CD1c-positive myeloid dendritic cell (primary cell): ENCODE results near the gene GNAQ.
"Not testable (repeated sequence)": the region's sequence is repeated elsewhere in the genome, so short reads cannot be mapped to it uniquely, and the experiment has no call there.

Experiments
- DNase-seq: peaks from one replicate; pipeline ENCODE4 v3.0.0-alpha.2; 2016; ENCODE audit errors: extremely low spot score

The GNAQ gene

GRCh38 chr9:77697238-77697984 lies 334.2 kb downstream of the GNAQ start:
- DNase-seq, result no peak

- DNase-seq, result not testable (repeated sequence)
Observed at GRCh38 chr9:77690723-77691122, 340.9 kb downstream of the GNAQ start.

GRCh38 chr9:77690119-77690518 lies 341.5 kb downstream of the GNAQ start:
- not testable (repeated sequence) for DNase-seq

- not testable (repeated sequence) for DNase-seq
Observed at GRCh38 chr9:77687737-77688136, 343.9 kb downstream of the GNAQ start.

GRCh38 chr9:77680581-77680980 lies 351.0 kb downstream of the GNAQ start:
- DNase-seq, result no peak

GRCh38 chr9:77679661-77680368 lies 351.8 kb downstream of the GNAQ start:
- DNase-seq, result no peak

- peak; percentile 35 for DNase-seq
Observed at GRCh38 chr9:77679088-77679487, 352.5 kb downstream of the GNAQ start.

GRCh38 chr9:77677957-77678535 lies 353.6 kb downstream of the GNAQ start:
- no peak for DNase-seq

GRCh38 chr9:77677397-77677796 lies 354.2 kb downstream of the GNAQ start:
- DNase-seq, result no peak

GRCh38 chr9:77673941-77674791 lies 357.4 kb downstream of the GNAQ start:
- no peak for DNase-seq

- no peak for DNase-seq
Observed at GRCh38 chr9:77672183-77672582, 359.4 kb downstream of the GNAQ start.

GRCh38 chr9:77667151-77667550 lies 364.5 kb downstream of the GNAQ start:
- DNase-seq, result no peak
